ENCODE results near the gene SLC35E4. TPM values are rescaled to one million over a fixed set of nuclear protein-coding genes. Genes with fewer than 3 reads are reported as not detected.
"Not testable (repeated sequence)": the region's sequence is repeated elsewhere in the genome, so short reads cannot be mapped to it uniquely, and the experiment has no call there.

SLC35E4 gene
- total and polyA plus RNA-seq, 2 experiments from 2014 or later: 2.6 to 11.3 TPM

- not testable (repeated sequence) for H3K36me3 Mint-ChIP-seq (ENCODE audit: low read depth); H3K27me3 Mint-ChIP-seq (ENCODE audit: insufficient read depth, low read depth, poor library complexity); H3K27ac Mint-ChIP-seq; H3K9me2 ChIP-seq (ENCODE audit: insufficient read depth); H3K27ac ChIP-seq (ENCODE audit: low read depth); H3K79me2 ChIP-seq (replicated peaks; ENCODE audit: insufficient read depth); ATAC-seq; H4K20me1 ChIP-seq (replicated peaks; ENCODE audit: insufficient read depth); H3K4me2 ChIP-seq; H3F3A ChIP-seq (replicated peaks; ENCODE audit: low read depth); H3K9me3 Mint-ChIP-seq; H3K4me3 ChIP-seq; DNase-seq (ENCODE audit: low spot score); H3K36me3 ChIP-seq (ENCODE audit: insufficient read depth); H3K4me3 Mint-ChIP-seq; H3K27me3 ChIP-seq (ENCODE audit: insufficient read depth)
- peaks cover 15% of the 10 kb centered on the region; the same call in 1 of the 2 replicates for H3K4me1 ChIP-seq (ENCODE audit: insufficient read depth)
- H2AFZ ChIP-seq: peak overlapping the region; percentile 93; the same call in 1 of the 2 replicates
- H3K4me1 Mint-ChIP-seq: peaks cover 25% of the 10 kb centered on the region
Observed at GRCh38 chr22:30679895-30680690, 44.5 kb downstream of the SLC35E4 start.

GRCh38 chr22:30680991-30681770, 45.6 kb downstream of the SLC35E4 start:
- Mint-ChIP-seq H3K36me3 (ENCODE audit: low read depth) (no peaks in the 10 kb centered on the region), H3K27me3 (ENCODE audit: insufficient read depth, low read depth, poor library complexity) (peaks cover 5% of the 10 kb centered on the region), H3K9me3 (no peaks in the 10 kb centered on the region), H3K4me3 (no peak overlapping the region), H3K27ac (no peak overlapping the region), H3K4me1 (peaks cover 25% of the 10 kb centered on the region)
- Histone ChIP-seq H3F3A (replicated peaks; ENCODE audit: low read depth) (no peaks in the 10 kb centered on the region), H3K27me3 (ENCODE audit: insufficient read depth) (no peaks in the 10 kb centered on the region), H3K79me2 (replicated peaks; ENCODE audit: insufficient read depth) (no peaks in the 10 kb centered on the region), H2AFZ (no peak overlapping the region), H3K4me3 (no peak overlapping the region), H3K9me2 (ENCODE audit: insufficient read depth) (no peaks in the 10 kb centered on the region), H3K27ac (ENCODE audit: low read depth) (no peak overlapping the region), H4K20me1 (replicated peaks; ENCODE audit: insufficient read depth) (no peaks in the 10 kb centered on the region), H3K4me1 (ENCODE audit: insufficient read depth) (peaks cover 15% of the 10 kb centered on the region; the same call in 1 of the 2 replicates), H3K36me3 (ENCODE audit: insufficient read depth) (no peaks in the 10 kb centered on the region), H3K4me2 (peak overlapping the region; percentile 55; the same call in 1 of the 2 replicates)
- ATAC-seq: peak; percentile 78
- no peak for TF ChIP-seq ZNF331 (CRISPR knock-in tag; IDR thresholded peaks at IDR 0.05; ENCODE audit: low read depth)
- no peak for DNase-seq (ENCODE audit: low spot score)

- no peaks in the 10 kb centered on the region for H3K36me3 ChIP-seq (ENCODE audit: insufficient read depth)
- no peaks in the 10 kb centered on the region for H3K27me3 ChIP-seq (ENCODE audit: insufficient read depth)
- peak overlapping the region; percentile 47 for H2AFZ ChIP-seq
- H3K4me3 Mint-ChIP-seq: no peak overlapping the region
- H3K9me3 Mint-ChIP-seq: no peaks in the 10 kb centered on the region
- TF ChIP-seq ZNF331 (CRISPR knock-in tag; IDR thresholded peaks at IDR 0.05; ENCODE audit: low read depth) (no peak), POLR2AphosphoS5 (IDR thresholded peaks at IDR 0.05; ENCODE audit: low read depth) (no peak), EZH2phosphoT487 (IDR thresholded peaks at IDR 0.05; ENCODE audit: unreplicated experiment) (no peak), ZNF114 (CRISPR knock-in tag; IDR thresholded peaks at IDR 0.05) (no peak)
- no peak overlapping the region for H3K4me3 ChIP-seq
- ATAC-seq (no peak), DNase-seq (ENCODE audit: low spot score) (no peak)
- H3K4me1 ChIP-seq (ENCODE audit: insufficient read depth): peaks cover 15% of the 10 kb centered on the region; the same call in 1 of the 2 replicates
- H4K20me1 ChIP-seq (replicated peaks; ENCODE audit: insufficient read depth): no peaks in the 10 kb centered on the region
- H3K9me2 ChIP-seq (ENCODE audit: insufficient read depth): no peaks in the 10 kb centered on the region
- peaks cover 5% of the 10 kb centered on the region for H3K27me3 Mint-ChIP-seq (ENCODE audit: insufficient read depth, low read depth, poor library complexity)
- H3K4me2 ChIP-seq: no peak overlapping the region
- H3F3A ChIP-seq (replicated peaks; ENCODE audit: low read depth): no peaks in the 10 kb centered on the region
- no peaks in the 10 kb centered on the region for H3K79me2 ChIP-seq (replicated peaks; ENCODE audit: insufficient read depth)
- H3K4me1 Mint-ChIP-seq: peaks cover 25% of the 10 kb centered on the region
- no peak overlapping the region for H3K27ac Mint-ChIP-seq
- H3K27ac ChIP-seq (ENCODE audit: low read depth): no peak overlapping the region
- no peaks in the 10 kb centered on the region for H3K36me3 Mint-ChIP-seq (ENCODE audit: low read depth)
Observed at GRCh38 chr22:30681831-30682230, 46.2 kb downstream of the SLC35E4 start.
